Kasumi-1 (cell line): ENCODE measurements around the gene ME1.
"Not testable (repeated sequence)": the region's sequence is repeated elsewhere in the genome, so short reads cannot be mapped to it uniquely, and the experiment has no call there.

Source experiments
- DNase-seq, 2 experiments: peaks; one replicate each; lab custom pipeline; 2025; lab: John Stamatoyannopoulos, UW

The ME1 gene

DNA sequence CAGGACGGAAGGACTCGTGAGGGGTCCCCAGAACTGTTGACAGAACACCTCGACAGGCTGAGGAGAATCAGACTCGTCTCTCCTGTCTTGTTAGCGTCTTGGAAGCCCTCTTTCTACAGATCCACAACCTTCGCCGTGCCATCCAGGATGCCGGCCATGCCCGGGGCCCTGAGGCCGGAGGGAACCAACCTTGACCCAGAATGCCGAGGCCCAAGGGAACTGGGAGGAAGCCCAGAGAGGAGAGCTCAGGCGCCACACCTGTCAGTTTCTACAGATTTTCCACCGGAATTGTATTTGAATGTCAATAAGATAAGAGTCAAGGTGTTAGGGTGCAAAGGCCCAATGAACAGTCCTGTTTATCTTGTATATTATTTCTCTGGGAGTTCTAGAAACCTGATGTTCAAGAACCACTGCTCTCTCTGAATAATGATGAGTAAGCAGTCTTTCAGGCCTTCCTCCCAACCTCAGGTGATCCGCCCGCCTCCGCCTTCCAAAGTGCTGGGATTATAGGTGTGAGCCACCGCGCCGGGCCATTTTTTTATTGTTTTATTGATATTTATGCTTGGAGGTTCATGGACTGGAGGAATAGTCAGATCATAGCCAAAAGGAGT, 799 bp upstream of the ME1 start:
- no peak for DNase-seq

DNA sequence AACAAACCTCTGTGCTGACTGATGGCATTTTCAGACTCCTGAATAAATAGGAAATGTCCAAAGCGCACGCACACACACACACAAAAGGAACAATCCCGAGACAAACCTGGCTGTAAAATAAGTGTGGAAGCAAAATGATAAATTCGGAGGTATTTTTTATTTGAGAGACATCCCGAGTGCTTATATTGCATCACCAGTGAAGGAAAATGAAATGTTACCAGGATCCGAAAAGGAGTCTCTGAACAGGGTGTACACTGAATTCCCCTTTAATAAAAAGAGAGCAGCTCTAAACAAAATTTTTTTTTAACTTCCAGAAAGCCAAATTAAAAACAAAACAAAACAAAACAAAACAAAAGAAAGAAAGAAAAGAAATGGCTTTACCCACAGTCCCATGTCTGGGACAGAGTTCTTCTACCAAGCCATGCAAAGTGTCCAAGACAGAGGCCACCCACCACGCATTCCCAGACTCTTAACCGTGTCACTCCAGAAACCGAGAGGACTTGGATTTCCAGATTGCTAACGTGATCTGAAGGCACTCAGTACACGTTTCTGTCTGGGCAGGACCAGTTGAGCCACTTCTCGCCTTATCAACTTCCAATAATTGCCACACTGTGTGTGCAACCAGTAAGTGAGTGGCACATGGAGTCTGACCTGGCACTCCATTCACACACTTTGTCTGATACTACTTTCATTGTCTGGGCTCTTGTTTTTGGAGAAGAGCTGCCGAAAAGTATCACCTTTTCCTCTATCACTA, 817 bp downstream of the ME1 start:
- no peak for DNase-seq

DNA sequence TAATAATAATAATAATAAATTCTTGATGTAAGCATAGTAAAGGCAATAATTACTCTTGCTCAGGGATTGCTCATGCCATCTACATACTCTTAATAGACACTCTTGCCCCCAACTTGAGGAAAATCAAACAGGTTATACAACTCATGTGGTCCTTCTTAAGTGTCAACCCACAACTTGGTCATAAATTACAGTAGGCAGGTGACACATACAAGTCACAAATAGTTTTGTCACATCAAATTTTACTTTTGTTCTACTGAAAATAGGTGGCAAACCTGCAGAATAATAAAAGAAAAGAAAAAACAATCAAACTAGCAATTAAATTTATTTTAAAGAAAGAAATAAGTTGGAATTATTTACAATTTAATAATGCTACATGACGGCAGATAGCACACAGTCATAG, 1.6 kb downstream of the ME1 start:
- DNase-seq = no peak

DNA sequence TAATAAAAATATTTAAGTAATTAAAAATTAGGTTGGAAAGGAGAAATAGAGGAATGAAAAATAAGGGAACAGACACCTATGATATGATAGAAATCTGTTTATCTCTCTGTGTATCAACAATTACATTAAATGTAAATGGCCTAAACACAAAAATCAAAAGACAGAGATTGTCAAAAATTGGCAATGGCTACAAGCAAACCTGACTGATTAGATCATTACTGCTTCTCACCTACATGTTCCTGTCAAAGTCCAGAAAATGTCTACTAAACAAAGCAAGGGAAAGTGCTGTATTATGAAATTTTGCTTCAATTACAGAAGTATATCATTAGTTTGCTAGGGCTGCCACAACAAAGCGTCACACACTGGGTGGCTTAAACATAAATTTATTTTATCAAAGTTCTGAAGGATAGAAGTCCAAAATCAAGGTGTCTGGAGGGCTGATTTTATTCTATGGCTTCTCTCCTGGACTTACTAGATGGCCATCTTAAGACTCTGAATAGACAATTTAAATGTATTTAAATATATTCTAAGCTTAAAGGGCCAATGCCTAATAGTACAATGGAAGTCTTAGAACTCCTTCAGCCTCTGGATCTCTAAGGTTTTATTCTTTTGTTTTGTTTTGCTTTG, 6.3 kb downstream of the ME1 start:
- DNase-seq = no peak

DNA sequence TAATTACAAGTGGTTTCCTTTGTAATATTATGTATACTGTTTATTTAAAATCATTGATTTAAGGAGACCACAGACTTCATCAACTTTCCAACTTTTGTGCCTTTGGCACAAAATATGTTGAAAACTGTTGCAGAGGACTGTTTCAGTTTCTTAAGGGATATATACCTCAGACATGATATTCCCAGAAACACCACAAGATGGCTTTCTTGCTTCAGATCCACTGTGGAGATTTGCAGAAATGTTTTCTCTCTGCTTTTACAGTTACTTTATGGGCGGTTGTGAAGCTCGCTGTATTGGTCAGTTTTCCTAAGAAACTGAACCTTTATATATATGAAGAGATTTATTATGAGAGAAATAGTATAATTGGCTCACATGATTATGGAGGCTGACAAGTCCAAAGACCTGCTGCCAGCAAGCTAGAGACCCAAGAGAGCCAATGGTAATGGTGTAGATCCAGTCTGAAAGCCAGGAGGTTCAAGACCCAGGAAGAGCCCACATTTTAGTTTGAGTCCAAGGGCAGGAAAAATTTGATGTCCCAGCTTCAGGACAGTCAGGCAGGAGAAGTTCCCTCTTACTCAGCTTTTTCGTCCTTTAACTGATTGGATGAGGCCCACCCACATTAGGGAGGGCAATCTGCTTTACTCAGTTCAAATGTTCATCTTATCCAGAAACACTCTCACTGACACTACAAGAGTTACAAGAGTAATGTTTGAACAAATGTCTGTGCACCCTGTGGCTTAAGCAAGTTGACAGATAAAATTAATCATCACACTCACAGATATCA, 12.8 kb downstream of the ME1 start:
- peak; percentile 56 to 70 for DNase-seq

DNA sequence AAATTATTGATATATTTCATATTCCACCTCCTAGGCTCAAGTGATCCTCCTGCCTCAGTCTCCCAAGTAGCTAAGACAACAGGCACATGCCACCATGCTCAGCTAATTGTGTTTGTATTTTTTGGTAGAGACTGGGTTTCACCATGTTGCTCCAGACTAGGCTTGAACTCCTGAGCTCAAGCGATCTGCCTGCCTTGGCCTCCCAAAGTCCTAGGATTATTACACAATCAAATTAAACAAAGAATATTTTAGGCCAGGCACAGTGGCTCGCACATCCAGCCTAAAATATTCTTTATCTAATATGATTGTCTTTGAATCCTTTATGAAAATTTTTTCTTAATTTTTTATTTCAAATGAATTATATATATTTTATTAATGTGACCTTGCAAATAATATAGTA, 17.8 kb downstream of the ME1 start:
- DNase-seq = no peak

DNA sequence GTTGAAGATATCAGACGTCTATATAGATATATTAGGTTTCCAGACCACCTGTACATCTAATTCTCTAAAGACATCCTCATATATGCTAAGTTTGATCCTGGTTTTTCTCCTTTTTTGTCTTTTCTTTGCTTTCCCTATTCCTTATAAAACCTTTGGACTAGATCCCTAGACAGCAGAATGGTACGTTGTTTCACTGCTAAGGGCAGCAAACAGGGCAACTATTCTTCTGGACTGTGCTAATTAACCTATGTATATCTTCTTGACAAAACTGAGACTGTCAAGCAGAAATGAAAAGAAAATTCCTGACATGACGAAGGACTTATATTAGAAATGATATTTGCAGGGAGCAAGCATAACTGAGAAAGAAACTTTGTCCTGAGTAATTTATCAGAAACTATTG, 19.1 kb downstream of the ME1 start:
- no peak for DNase-seq

DNA sequence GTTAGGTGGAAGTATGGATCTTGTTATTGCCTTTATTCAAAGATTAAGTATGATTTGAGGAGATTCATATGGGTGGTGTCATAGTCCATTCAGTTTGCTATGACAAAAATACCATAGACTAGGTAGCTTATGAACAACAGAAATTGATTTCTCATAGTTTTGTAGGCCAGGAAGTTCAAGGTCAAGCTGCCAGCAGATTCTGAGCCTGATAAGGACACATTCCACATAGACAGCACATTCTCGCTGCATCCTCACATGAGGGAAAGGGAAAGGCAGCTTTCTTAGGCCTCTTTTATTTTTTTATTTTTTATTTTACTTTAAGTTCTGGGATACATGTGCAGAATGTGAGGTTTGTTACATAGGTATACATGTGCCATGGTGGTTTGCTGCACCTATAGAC, 27.7 kb downstream of the ME1 start:
- no peak for DNase-seq

DNA sequence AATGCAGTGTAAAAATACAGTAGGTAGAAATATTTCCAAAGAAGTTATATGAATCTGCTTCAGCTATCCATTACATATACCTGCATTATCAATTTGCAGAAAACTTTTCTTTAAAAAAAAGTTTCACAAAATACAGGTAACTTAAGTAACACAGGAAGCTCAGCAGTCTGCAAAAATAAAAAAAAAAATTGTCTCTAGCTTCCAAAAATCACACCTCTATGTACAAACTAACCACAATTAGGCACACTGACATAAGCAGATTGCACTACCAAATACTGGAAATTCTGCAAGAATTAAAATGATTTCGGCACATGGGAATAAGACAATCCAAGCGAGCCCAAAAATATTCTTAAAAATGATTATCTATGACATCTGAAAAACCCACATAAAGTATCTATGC, 41.2 kb downstream of the ME1 start:
- no peak for DNase-seq

DNA sequence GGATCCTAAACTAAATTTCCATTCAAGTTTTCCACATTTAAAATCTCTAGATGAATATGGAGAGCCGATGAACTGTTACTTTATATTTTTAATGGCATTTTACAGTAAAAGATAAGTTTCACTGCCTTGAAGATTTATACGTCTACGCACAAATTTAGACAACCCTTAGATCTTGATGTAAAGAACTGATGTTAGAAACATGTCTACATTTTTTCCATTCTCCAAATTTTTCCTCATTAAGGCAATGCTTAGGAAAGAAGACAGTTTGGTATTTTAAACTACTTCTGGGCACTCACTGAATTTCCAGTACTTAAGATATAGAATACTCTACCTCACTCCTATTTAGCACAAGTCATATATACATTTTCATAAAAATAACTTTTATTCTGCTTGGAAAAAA, 45.4 kb downstream of the ME1 start:
- no peak for DNase-seq

DNA sequence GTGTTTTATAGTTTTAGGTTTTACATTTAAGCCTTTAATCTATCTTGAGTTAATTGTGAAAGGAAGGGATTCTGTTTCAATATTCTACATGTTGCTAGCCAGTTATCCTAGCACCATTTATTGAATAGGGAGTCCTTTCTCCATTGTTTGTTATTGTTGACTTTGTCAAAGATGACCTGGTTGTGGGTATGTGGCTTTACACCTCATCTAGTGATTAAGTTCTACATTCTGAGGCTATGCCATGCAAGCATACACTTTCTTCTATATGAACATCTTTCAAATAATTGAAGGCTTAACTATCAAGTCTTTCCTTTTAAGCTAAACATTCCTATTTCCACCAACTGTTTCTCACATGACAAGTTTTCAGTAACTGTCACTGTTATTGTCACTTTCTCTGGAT, 46.1 kb downstream of the ME1 start:
- DNase-seq = no peak

DNA sequence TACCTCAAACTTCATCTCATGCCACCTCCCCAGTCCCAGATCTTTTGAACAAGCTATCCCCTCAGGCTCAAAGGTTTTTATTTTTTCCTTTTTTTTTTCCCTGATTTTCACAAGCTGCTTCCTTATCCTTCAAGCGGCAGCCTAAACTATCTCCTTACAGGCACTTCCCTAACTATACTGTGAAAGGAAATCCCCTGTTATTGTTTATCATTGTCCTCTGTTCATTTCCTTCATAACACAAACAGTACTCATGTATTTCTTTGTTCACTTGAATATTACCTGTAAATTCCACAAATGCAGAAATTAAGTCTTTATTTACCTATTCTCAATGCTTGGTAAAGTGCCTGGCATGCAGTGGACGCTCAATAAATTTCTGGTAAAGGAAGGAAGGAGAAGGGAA, 48.9 kb downstream of the ME1 start:
- DNase-seq = no peak

DNA sequence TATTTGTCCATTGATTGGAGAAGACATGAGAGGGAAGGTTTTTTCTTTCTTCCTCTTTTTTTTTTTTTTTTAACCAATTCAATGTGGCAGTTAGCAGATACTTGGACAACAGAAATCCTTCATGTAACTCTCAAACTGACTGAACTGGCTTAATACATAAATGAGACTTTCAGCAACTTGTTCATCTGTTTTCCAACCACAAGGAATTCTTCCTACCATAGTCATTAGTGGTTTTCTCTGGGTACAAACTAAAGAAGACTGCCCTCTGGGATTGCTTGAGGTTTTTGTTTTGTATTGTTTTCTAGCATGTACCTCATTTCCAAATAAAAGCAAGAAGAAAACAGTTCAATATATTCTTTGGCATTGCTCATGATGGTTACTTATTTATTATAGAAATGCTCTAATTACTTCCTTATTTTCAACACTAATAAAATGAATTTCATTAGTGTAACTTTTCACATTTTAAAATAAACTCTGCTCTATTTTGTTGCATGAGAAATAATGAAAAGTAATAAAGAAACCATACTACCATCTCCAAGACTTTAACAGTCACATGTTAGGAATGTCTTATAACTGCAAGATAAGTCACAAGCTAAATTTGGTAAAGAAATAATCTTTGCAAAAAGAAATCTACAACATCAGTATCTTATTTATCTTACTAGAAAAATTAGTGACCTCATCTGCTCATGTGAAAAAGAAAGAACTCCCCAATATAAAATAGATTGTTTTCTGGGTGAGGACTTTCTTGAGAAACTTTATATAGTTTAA, 52.0 kb downstream of the ME1 start:
- no peak for DNase-seq

DNA sequence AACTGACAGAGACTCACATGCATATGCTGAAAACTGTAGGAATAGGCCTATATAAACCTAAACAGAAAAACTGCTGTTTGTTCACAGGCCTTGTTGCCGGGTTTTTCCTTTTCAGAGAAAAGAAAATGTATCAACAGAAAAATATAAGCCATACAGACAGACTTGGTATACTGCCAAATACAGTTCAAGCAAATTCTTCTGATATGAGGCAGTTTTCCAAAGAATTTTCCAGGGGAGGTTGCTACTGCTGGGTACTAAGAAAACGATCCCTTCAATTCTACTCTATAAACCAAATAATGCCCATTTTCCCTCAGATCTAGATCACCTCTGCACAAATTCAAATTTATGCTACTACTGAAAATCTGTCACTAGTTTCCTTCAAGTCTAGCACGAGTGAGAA, 59.4 kb downstream of the ME1 start:
- DNase-seq = no peak

DNA sequence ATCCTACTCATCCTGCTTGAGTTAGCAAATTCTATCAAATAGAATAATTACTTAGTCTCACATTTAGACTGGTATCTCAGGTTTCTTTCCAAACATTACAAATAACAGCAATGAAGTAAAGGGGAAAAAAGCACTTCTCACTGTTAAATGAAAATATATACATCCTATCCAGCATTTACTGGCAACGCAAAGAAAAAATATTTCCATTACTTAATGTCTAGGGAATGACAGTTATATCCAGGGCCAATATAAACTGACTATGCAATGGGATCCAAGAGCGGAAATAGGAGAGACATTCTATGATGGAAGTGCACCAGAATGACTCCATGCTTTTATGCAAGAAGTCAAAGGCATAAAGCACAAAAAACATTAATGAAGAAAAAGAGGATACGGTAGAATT, 60.3 kb downstream of the ME1 start:
- no peak for DNase-seq

DNA sequence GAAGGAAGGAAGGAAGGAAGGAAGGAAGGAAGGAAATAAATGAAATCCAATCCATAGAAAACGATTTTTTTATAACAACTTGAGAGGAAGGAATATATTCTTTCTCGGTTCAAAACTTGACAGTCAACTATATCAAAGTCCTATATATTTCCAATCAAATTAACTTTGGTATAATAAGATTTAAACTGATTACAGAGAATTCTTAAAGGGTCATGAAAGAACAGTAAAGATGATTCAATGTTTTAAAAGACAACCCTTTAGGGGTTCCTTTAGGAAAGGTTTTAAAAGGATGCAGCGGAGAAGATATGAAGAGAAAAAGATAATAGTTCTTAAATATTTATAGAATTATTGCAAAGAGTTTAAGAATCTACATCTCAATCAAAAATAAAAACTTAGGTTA, 61.2 kb downstream of the ME1 start:
- DNase-seq = no peak

DNA sequence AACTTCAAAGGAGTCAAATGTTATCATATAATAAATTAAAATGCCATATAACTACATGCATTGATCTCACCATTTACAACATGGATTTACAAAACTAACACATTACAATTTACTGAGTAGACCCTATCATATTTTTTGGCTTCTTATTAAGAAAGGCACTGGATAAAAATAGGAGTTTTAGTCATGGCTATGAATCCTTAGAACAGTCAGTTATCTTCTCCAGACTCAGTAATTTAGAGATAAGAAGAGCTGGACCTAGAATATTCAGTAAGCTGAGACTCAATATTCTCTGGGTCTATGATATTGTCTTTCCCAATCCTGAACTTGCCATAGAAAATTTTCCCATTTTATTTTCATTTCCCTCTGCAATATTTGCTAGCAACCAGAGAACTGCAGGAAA, 62.3 kb downstream of the ME1 start:
- no peak for DNase-seq

DNA sequence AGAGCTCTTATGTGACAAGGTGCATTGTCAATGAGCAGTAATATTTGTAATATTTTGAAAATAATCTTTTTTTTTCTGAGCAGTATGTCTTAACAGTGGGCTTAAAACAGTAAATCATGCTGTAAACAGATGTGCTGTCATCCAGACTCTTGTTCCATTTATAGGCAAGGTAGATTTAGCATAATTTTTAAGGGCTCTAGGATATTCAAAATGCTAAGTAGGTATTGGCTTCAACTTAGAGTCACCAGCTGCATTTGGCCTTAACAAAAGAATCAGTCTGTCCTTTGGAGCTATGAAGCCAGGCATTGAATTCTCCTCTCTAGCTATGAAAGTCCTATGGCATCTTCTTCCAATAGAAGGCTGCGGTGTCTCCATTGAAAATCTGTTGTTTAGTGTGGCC, 63.7 kb downstream of the ME1 start:
- no peak for DNase-seq

DNA sequence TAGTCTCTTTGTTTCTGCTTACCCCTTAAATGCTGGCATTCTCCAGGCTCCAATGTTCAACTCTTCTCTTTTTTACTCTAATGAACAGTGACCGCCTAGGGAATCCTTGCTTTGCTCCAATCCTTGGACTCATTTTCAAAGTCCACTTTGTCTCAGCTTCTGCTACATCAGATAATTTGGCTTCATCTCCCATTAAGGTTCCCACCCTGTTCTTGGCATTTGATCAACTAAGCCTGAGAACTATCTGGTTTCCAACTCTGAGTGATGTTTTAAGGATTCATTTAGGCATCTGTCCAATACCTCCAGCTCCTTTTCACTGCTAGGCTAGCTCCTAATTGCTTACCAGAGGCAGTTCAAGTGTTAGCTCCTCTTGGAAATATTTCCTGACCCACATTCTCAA, 64.9 kb downstream of the ME1 start:
- no peak for DNase-seq

DNA sequence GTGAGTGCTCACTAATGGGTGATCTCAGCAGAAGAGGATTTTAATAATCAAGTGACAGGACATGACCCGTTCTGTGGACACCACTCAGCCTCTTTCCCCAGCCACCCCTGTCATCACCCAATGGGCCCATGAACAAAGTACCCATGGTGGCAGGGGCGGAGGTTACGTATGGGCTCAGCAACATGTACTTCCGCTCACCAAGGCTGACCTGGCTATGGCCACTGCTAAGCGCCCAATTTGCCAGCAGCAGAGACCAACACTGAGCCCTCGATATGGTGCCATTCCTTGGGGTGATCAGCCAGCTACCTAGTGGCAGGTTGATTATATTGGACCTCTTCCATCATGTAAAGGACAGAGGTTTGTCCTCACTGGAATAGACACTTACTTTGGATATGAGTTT, 68.5 kb downstream of the ME1 start:
- not testable (repeated sequence) for DNase-seq

DNA sequence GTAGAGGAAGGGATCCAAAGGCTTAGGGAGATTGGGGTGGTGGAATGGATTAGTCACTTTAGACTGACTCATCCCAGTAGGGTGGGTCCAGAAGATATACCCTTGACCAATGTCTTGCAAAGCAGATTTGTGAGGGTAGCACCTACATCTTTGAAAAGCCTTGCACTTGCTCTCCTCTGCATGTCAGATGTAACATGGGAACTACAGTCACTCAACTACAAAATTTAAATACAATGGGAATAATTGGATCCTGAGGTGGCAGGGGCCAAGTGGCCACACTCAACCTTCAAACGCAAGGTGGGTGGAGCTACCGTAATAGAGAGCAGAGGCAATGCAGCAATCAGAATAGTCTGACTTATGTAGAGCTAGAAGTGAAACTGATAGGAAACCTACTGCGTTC, 71.2 kb downstream of the ME1 start:
- DNase-seq = no peak

DNA sequence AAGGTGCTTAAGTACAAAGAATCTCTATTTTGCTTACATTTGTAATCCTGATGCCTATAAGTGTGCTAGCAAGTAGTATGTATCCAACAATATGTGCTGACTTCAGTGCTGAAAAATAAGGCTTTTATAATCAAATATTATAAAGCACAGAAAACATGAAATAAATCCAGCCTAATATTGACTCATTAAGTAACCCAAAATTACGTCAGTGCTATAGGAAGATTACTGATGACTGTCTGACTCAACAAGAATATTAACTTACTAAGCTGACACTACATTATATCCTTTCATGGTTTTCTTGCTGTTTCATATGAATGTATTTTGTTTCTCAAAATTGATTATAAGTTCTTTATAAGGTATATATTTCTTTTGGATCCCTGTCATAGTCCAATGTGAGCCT, 76.1 kb downstream of the ME1 start:
- no peak for DNase-seq
